GM19351 (cell line): ENCODE data around the gene PPIL4.
"Not testable (repeated sequence)": the region's sequence is repeated elsewhere in the genome, so short reads cannot be mapped to it uniquely, and the experiment has no call there.

ENCODE experiments used
- ATAC-seq: cut with Tn5 transposase; IDR thresholded peaks from one replicate; pipeline ENCODE4 v1.9.1; 2021; ENCODE audit warnings: mild to moderate bottlenecking, moderate library complexity; ENCODE audit not compliant: unreplicated experiment

PPIL4 gene

GRCh38 chr6:149462712-149463111, 83.1 kb downstream of the PPIL4 start:
- ATAC-seq = not testable (repeated sequence)

GRCh38 chr6:149461670-149462069, 84.2 kb downstream of the PPIL4 start:
- no peak for ATAC-seq

GRCh38 chr6:149460249-149460648, 85.6 kb downstream of the PPIL4 start:
- ATAC-seq = not testable (repeated sequence)

- ATAC-seq = no peak
Measured at GRCh38 chr6:149459761-149460160, 86.1 kb downstream of the PPIL4 start.

DNA sequence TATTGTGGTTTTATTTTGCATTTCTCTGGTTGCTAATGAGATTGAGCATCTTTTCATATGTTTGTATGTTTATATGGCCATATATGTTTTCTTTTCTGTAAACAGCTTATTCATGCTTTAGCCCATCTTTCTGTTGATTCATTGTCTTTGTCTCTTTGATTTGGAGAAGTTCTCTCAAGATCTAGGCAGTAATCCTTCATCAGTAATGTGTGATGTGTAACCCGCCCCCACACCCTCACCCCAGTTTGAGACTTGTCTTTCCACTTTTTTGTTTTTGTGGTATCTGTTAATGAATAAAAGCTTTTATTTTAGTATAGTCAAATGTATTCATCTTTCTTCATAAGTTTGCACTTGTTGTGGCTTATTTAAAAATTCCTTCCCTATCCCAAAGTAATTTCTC, 87.0 kb downstream of the PPIL4 start:
- no peak for ATAC-seq

- no peak for ATAC-seq
Measured at GRCh38 chr6:149458196-149458595, 87.6 kb downstream of the PPIL4 start.

DNA sequence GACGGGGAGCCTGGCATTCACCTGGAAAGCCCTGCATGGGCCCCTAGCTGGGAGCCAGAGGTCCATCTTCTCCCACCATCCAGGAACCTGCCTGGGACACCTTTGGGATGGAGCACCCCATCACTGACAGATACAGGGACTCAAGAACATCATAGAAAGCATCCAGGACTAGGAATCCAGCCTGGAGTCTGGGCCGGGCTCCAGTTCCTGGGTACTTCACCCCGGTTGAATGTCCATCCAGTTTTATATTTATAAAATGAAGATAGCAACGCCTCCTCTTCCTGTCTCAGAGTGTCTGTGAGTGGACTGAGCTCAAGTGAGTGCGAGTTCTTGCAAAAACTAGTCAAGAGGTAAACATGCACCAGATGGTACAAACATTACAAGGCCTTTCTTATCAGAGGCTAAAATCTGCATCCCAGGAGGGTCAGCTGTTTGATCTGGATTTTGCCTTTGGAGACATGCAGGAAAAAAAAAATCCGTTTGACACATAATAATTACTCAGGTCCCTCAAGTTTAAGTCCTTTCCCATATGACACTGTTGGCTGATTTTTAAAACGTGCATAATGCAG, 88.4 kb downstream of the PPIL4 start:
- no peak for ATAC-seq

DNA sequence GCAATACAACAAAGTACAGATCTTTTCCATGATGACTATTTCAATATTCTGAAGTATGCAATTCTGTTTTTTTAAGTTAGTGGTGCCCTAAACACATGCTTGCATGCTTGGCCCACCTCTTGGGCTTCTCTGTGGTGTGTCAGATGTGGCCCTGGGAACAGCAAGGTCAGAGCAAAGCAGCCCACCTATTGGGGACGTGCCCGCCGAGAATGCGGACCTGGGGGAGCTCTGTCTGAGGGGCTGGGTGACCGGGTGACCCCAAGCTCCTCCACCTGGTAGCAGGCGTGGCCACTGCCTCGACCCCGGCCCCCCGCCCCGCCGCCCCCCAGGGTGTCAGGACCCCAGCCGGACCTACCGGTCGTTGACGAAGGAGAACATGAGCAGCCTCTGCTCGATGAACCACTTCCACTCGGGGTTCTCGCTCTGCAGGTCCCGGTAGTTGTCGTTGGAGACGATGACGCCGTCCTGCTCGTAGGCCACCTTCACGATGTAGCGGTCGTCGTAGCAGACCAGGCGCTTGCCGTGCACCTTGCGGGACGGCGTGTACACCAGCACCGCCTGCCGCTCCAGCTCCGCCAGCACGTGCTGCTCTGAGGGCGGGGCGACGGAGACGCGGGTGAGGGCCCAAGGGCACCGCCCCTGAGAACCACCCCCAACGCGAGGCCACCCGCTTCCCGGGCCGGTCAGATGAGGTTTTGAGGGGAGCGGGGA, 89.4 kb downstream of the PPIL4 start:
- ATAC-seq = no peak

GRCh38 chr6:149455031-149455732, 90.7 kb downstream of the PPIL4 start:
- no peak for ATAC-seq
